Activated naive CD8-positive, alpha-beta T cell treated with anti-CD3 and anti-CD28 coated beads for 36 hours (primary cell): ENCODE results near the gene LIF. TPM values are rescaled to one million over a fixed set of nuclear protein-coding genes. Genes with fewer than 3 reads are reported as not detected.

Experiments used
- DNase-seq: peaks from one replicate; pipeline ENCODE4 v3.0.0; 2021
- H3K27ac Mint-ChIP-seq: one replicate; pipeline ENCODE4 v1.8.0; 2022; ENCODE audit warnings: mild to moderate bottlenecking, moderate library complexity, mixed read lengths
- H3K27me3 Mint-ChIP-seq: one replicate; pipeline ENCODE4 v1.8.0; 2022; ENCODE audit warnings: mild to moderate bottlenecking, mixed read lengths
- H3K36me3 Mint-ChIP-seq: one replicate; pipeline ENCODE4 v1.8.0; 2021; ENCODE audit warnings: mild to moderate bottlenecking, mixed read lengths
- H3K4me1 Mint-ChIP-seq: one replicate; pipeline ENCODE4 v1.8.0; 2021; ENCODE audit warnings: mixed read lengths
- H3K4me3 Mint-ChIP-seq: one replicate; pipeline ENCODE4 v1.8.0; 2022; ENCODE audit warnings: mild to moderate bottlenecking, moderate library complexity, mixed read lengths
- H3K9me3 Mint-ChIP-seq: one replicate; pipeline ENCODE4 v1.8.0; 2022; ENCODE audit warnings: mixed read lengths
- total RNA-seq, 2 experiments: library from RNA; stranded (reverse); gene quantifications; one replicate each; pipeline ENCODE4 v1.2.3, GENCODE V29; 2021

LIF gene
- total RNA-seq, 2 experiments from 2014 or later, result 282 to 288 TPM

DNA sequence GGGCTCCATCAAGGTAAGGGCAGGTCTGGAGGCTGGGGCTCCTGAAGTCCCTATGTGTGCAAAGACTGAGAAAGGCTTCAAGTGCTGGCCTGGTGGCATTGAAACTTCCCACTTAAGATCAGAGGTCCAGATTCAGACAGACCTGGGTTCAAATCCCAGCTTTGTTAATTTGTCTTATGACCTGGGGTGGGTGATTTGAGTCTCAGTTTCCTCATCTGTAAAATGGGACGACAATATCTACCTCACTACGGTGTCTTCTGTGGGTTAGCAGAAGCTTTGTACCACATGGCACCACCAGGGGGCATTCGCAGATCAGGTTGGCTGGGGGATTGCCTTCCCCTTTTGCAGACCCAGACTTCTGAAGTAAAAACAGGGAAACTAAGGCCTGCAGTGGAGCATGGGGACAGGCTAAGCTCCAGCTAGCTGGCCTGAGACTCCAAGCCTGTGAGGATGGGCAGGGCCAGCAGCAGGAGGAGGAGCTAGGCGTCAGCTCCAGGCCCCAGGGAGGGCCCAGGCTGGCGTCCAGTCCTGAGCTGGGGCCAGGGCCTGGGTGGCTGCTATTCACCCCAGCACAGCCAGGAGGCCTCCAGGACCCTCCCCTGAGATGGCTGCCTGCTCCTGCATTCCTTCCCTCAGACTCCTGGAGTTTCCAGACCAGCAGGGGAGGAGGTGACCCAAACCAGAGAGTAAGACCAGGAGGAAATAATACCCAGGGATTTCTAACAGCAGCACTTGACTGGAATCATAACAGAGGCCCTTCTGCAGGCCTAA is 41.3 kb upstream of the LIF start:
- peak; percentile 84 for DNase-seq
- Mint-ChIP-seq H3K27ac (no peak overlapping the region), H3K27me3 (no peaks in the 10 kb centered on the region), H3K4me3 (peak overlapping the region; percentile 62), H3K4me1 (peaks cover 24% of the 10 kb centered on the region), H3K9me3 (no peaks in the 10 kb centered on the region), H3K36me3 (no peaks in the 10 kb centered on the region)

DNA sequence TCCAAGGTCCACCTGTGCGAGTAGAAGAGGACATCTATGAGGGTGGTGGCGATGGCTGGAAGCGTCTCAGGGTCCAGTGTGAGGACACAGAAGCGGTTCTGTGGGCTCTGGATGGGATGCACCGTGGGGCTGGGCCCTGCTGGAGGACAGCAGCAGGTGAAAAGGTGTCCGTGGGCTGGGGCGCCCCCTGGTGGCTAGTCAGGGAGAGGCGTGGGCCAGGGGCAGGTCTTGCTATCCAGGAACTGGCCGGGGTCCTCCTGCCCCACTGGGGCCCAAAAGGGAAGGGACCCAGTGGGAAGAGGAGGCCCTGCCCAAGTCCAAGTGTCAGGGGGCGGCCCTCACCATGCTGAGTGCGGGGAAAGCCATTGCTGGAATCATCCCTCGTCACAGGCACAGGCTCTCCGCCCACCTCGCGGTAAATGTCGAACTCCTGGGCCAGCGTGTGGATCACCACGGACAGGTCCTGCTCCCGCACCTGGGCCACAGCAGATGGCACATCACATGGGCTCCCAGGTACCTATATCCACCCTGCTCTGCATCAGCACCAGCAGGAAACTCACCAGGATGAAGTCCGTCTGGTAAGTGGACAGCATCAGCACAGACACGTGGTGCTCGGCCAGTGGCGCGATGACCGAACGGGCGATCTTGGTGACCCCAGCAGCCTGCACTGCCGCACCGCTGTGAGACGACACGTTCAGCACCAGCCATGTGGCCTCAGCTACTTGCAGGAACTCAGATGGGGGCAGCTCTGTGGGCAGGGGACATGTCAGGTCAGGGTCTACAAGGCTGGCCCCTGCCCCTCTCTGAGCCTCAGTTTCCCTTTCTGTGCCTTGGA is 40.5 kb upstream of the LIF start:
- Mint-ChIP-seq H3K27me3 (no peaks in the 10 kb centered on the region), H3K4me1 (peaks cover 24% of the 10 kb centered on the region), H3K27ac (no peak overlapping the region), H3K36me3 (no peaks in the 10 kb centered on the region), H3K9me3 (no peaks in the 10 kb centered on the region), H3K4me3 (no peak overlapping the region)
- peak; percentile 85 for DNase-seq

DNA sequence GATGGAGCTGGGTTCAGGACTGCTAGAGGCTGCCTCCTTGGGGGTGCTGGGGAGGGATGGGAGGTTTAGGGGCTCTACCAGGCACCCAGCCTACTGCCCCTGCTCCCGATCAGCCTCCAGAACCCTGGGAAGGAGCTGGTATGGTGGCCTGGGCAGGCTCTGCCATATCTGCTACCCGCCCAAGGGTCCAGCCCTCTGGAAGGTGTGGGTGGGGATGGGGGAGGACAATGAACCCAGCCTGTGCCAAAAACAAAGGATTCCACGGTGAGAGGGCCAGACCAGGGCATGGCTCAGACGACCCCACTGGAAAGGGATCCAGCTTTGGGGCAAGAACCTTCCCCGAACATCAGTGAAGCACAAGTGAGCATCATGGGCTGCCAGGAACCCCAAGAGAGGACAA is 39.8 kb upstream of the LIF start:
- H3K4me1 Mint-ChIP-seq, result peaks cover 24% of the 10 kb centered on the region
- H3K4me3 Mint-ChIP-seq, result no peak overlapping the region
- no peaks in the 10 kb centered on the region for H3K9me3 Mint-ChIP-seq

DNA sequence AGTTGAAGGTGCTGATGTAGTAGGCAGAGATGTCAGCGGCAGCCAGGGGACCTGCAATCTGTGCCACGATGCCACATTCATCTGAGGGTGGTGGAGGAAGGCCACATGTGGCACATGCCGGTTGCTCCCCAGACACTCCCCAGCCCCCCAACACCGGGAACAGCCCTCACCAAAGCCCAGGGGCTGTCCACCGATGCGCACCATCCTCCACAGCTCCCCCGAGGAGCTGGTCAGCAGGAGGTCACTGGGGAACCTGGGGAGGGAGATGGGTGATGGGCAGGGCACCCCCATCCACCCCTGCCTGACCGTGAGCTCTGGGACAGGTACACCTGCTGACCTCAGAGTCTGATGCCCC is 39.3 kb upstream of the LIF start:
- peaks cover 24% of the 10 kb centered on the region for H3K4me1 Mint-ChIP-seq
- H3K36me3 Mint-ChIP-seq, result no peaks in the 10 kb centered on the region
- H3K27me3 Mint-ChIP-seq, result no peaks in the 10 kb centered on the region
- no peak for DNase-seq
- H3K9me3 Mint-ChIP-seq, result no peaks in the 10 kb centered on the region
- no peak overlapping the region for H3K4me3 Mint-ChIP-seq
- H3K27ac Mint-ChIP-seq, result no peak overlapping the region

More for the DNA sequence above, 39.8 kb upstream of the LIF start:
- DNase-seq, result no peak
- Mint-ChIP-seq H3K27ac (no peak overlapping the region), H3K36me3 (no peaks in the 10 kb centered on the region), H3K27me3 (no peaks in the 10 kb centered on the region)

DNA sequence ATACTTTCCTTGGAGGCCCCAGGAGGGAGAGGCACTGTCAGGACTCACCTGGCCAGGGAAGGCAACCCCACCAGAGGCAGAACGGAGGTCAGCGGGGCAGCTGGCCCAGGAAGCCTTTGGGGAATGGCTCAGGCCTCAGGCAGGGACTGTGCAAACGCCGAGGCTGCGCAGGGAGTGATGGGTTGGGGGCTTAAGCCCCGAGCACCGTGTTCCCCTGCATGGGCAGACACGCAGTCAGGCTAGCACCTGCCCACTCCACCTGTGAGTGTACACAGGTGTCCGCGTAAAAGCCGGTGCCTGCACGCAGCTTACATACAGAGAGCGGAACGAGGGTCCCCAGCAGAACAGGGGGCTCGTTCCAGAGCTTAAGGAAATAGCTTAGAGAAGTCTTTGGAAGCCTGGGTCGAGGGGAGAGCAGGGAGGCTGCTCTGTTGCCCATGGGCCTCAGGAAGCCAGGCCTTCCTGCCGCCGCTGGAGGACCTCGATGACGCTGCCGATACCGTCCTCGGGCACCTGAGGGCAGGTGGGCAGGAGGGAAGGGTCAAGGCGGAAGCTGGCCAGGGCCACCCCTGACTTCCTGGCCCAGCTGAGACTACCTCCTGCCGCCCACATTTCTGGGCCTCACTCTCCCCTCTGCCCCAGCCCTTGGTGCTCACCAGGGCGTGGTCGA is 38.8 kb upstream of the LIF start:
- no peak overlapping the region for H3K27ac Mint-ChIP-seq
- DNase-seq, result no peak
- H3K4me3 Mint-ChIP-seq, result no peak overlapping the region
- peaks cover 19% of the 10 kb centered on the region for H3K4me1 Mint-ChIP-seq
- no peaks in the 10 kb centered on the region for H3K27me3 Mint-ChIP-seq
- no peaks in the 10 kb centered on the region for H3K36me3 Mint-ChIP-seq
- no peaks in the 10 kb centered on the region for H3K9me3 Mint-ChIP-seq

DNA sequence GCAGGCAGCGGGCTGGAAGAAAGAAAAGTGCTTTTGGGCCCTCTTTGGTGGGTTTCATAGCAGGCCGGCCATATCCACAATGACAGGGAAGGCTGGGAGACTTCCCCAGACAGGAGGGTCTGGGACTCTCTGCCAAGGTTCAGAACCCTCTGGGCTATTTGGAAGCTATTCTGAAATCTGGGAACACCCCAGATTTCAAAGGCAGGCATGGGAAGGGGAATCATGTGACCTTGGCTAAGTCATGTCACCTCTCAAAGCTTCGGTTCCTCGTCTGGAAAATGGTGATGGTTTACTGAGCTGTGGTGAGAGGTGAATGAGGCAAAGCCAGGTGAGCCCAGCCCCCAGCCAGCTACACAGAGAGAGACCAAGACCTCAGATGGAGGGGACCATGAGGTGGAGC is 38.1 kb upstream of the LIF start:
- Mint-ChIP-seq H3K27me3 (no peaks in the 10 kb centered on the region), H3K4me3 (no peak overlapping the region), H3K27ac (no peak overlapping the region), H3K4me1 (peaks cover 13% of the 10 kb centered on the region), H3K9me3 (no peaks in the 10 kb centered on the region), H3K36me3 (no peaks in the 10 kb centered on the region)
- no peak for DNase-seq

DNA sequence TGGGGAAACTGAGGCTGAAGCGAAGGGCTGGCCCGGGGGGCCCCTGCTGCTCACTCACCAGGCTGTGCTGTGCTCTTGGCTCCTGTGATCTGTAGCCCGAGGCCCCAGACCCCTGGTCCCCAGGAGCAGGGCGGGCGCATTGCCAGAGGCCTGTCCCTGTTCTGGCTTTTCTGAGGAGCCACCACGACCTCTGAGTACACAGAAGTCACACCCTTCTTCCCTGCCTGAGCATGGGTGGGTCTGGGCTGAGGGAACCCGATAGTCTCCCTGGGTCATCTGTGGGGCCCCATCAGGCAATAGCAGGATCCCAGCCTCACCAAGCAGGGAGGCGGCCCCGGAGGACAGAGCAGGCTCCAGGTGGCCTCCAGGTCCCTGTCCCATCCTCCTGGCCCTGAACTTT is 37.6 kb upstream of the LIF start:
- H3K4me3 Mint-ChIP-seq, result no peak overlapping the region
- H3K4me1 Mint-ChIP-seq, result peaks cover 14% of the 10 kb centered on the region
- no peak for DNase-seq
- H3K9me3 Mint-ChIP-seq, result no peaks in the 10 kb centered on the region
- no peaks in the 10 kb centered on the region for H3K27me3 Mint-ChIP-seq
- H3K27ac Mint-ChIP-seq, result no peak overlapping the region
- no peaks in the 10 kb centered on the region for H3K36me3 Mint-ChIP-seq

DNA sequence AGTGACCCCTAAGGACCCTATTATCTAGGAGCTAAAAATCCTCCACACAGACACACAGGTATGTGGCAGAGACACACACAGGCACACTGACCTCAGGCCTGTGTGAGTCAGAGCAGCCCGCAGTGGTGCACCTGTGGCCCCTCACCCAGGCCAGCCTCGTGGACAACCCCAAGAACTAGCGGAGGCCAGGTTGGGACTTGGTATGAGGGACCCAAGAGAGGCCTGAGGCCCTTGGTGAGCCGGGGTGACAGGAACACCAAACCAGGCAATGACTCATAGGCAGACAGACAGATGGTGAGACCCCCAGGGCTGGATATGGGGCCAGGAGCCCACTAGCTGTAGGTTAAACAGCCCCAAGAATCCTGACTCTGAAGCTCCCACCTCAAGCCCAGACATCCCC is 36.8 kb upstream of the LIF start:
- no peak for DNase-seq
- Mint-ChIP-seq H3K9me3 (no peaks in the 10 kb centered on the region), H3K4me1 (peaks cover 13% of the 10 kb centered on the region), H3K4me3 (no peak overlapping the region), H3K36me3 (no peaks in the 10 kb centered on the region), H3K27me3 (no peaks in the 10 kb centered on the region), H3K27ac (no peak overlapping the region)

DNA sequence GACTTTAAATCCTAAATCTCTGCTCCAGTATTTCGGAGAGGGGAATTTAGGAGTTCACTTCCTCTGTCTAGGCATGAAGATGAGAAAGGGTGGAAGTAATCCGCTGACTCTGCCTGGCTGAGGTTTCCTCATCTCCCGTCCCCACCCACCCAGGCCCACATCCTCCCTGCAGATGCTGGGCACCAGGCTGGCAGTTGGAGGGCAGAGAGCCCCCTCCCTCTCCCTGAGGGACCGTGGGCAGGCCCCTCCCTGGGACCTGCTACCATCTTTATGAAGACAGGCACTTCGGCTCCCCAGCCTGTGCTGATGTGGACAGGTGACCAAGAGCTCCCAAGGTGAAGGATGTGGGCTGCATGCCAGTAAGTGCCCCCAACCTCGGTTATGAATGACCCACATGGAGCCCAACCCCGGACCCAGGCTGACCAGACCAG is 36.1 kb upstream of the LIF start:
- Mint-ChIP-seq H3K27ac (no peak overlapping the region), H3K4me1 (peaks cover 13% of the 10 kb centered on the region), H3K4me3 (no peak overlapping the region), H3K27me3 (no peaks in the 10 kb centered on the region), H3K9me3 (no peaks in the 10 kb centered on the region), H3K36me3 (no peaks in the 10 kb centered on the region)
- no peak for DNase-seq

DNA sequence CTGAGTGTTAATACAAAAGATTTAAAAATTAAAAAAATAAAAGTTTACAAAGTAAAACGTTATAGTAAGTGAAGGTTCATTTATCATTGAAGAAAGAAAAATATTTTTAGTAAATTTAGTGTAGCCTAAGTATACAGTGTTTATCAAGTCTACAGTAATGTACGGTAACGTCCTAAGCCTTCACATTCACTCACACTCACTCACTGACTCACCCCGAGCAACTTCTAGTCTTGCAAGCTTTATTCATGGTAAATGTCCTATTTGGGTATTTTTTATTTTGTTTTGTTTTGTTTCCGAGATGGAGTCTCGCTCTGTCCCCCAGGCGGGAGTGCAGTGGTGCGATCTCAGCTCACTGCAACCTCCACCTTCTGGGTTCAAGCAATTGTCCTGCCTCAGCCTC is 33.9 kb upstream of the LIF start:
- Mint-ChIP-seq H3K27me3 (no peaks in the 10 kb centered on the region), H3K4me1 (peaks cover 19% of the 10 kb centered on the region), H3K9me3 (peaks cover 2% of the 10 kb centered on the region), H3K27ac (no peak overlapping the region), H3K36me3 (no peaks in the 10 kb centered on the region), H3K4me3 (no peak overlapping the region)
- DNase-seq, result no peak

DNA sequence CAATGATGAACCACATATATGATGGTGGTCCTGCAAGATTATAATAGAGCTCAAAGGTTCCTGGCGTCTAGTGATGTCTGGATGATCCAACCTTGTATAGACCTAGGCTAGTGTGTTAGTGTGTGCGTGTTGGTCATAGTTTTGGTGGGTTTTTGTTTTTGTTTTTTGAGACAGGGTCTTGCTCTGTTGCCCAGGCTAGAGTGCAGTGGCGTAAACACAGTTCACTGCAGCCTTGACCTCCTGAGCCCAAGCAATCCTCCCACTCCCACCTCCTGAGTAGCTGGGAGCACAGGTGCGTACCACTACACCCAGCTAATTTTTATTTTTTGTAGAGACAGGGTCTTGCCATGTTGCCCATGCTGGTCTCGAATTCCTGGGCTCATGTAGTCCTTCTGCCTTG is 33.4 kb upstream of the LIF start:
- DNase-seq, result no peak
- H3K4me1 Mint-ChIP-seq, result peaks cover 25% of the 10 kb centered on the region
- H3K9me3 Mint-ChIP-seq, result peaks cover 2% of the 10 kb centered on the region
- H3K4me3 Mint-ChIP-seq, result no peak overlapping the region
- no peaks in the 10 kb centered on the region for H3K27me3 Mint-ChIP-seq
- no peak overlapping the region for H3K27ac Mint-ChIP-seq
- peaks cover 4% of the 10 kb centered on the region for H3K36me3 Mint-ChIP-seq

DNA sequence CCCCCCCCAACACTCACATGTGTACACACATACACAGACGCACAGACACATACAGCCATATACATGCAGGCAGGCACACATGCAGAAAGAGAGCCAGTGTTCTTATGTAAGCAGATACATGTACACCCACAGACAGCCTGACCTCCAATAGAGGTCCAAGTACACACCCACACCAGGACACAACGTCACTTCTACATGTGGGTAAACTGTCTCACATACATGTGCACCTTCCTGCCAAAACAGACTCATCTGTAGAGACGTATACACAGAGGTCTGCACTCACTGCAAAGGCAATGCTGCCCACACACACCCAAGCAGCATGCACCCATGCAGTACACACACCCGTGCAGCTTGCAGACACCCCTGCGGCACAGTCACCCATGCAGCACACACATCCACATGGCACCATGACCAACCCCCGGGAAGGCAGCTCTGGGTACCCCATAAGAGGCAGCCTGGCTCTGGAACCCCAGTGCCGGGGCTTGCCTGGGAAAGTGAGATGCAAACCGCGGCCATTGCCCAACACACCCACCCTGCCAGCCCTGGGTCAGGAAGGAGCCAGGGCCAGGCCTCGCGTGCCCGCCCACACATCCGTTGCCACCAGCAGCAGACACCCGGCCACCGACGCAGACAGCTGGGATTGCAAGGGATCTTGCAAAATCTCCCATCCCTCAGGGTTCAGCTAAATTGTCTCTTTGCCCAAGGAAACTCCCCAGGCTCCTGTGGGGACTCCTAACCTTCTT is 32.7 kb upstream of the LIF start:
- Mint-ChIP-seq H3K9me3 (peaks cover 2% of the 10 kb centered on the region), H3K27me3 (no peaks in the 10 kb centered on the region), H3K36me3 (peaks cover 4% of the 10 kb centered on the region), H3K4me1 (peaks cover 25% of the 10 kb centered on the region), H3K4me3 (no peak overlapping the region), H3K27ac (no peak overlapping the region)
- no peak for DNase-seq

DNA sequence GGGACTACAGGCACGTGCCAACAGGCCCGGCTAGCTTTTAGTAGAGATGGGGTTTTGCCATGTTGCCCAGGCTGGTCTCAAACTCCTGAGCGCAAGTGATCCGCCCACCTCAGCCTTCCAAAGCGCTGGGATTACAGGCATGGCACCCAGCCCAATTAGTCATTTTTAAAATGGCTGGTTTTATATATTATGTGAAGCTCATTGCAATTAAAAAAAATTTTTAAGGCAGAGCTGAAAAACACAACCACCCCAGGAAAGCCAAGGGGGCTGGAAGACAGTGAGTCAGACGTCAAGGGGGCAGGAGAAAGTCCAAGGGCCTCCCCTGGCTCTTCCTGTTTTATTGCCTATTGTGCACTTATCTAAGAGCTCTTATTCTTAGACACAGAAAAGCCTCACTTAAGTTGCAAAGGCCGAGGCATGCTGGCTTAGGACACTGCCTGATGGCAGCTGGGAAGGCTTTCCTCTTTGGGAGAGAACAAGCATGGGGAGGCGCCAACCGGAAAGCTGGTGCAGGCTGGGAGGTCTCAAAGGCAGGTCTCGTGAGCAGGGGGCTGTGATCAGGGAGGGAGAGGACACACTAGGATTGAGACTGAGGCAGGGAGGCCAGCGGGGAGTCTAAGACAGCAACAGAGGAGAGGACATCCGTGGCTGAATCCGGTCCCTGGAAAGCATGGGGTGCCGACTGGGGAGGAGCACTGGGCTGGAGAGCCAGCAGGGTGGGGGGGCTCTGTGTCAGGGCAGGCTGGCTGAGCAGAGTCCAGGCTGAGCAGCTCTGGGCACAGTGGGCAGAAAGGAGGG is 31.2 kb upstream of the LIF start:
- Mint-ChIP-seq H3K36me3 (peaks cover 4% of the 10 kb centered on the region), H3K27ac (peak overlapping the region; percentile 38), H3K4me3 (no peak overlapping the region), H3K4me1 (peaks cover 25% of the 10 kb centered on the region), H3K9me3 (peaks cover 2% of the 10 kb centered on the region), H3K27me3 (no peaks in the 10 kb centered on the region)
- DNase-seq, result no peak

DNA sequence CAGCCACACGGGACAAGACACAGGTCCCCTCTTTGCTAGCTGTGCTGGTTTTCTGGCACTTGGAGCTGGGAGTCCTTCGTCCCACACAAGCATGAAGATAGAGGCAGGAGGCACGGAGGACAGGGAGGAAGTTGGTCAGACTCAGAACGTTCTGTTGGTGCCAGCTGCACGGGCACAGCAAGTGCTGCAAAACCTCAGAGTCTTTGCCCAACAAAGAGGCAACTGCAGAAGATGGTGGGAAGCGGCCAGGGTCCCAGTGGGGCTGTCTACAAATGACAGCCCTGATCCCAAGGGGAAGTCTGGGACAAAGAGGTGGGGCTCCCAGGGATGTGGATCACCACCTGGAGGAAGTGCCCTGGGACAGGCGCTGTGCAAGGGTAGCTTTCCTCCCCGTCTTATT is 29.5 kb upstream of the LIF start:
- Mint-ChIP-seq H3K9me3 (peaks cover 2% of the 10 kb centered on the region), H3K27ac (peak overlapping the region; percentile 72), H3K36me3 (peaks cover 12% of the 10 kb centered on the region), H3K4me1 (peaks cover 25% of the 10 kb centered on the region), H3K4me3 (peak overlapping the region; percentile 1), H3K27me3 (no peaks in the 10 kb centered on the region)
- no peak for DNase-seq
